Activated CD8-positive, alpha-beta memory T cell treated with anti-CD3 and anti-CD28 coated beads, Interleukin-2, amount 10 ng/mL, durations not matched to agents 7 days and 5 days (primary cell): Measurements from ENCODE around the gene SLC44A5. TPM values are rescaled to one million over a fixed set of nuclear protein-coding genes. Genes with fewer than 3 reads are reported as not detected.
"Not testable (repeated sequence)": the region's sequence is repeated elsewhere in the genome, so short reads cannot be mapped to it uniquely, and the experiment has no call there.

ENCODE experiments used
- ATAC-seq: fragments of 150-1000 bp; cut with Tn5 transposase; one replicate; pipeline ENCODE4 v1.10.0; 2021; ENCODE audit warnings: moderate library complexity
- CTCF ChIA-PET: fragments of 350-600 bp; sonication (Branson Sonifier 250); formaldehyde crosslinking; loops from one replicate; lab custom pipeline; 2021; ENCODE audit warnings: antibody characterized with exemption; lab: Charles Lee
- DNase-seq: peaks from one replicate; pipeline ENCODE4 v3.0.0-alpha.2; 2020
- H3K27ac Mint-ChIP-seq: one replicate; pipeline ENCODE4 v1.8.0; 2021; ENCODE audit warnings: mild to moderate bottlenecking, mixed read lengths
- H3K27me3 Mint-ChIP-seq: one replicate; pipeline ENCODE4 v1.8.0; 2021; ENCODE audit warnings: mixed read lengths
- H3K36me3 Mint-ChIP-seq: one replicate; pipeline ENCODE4 v1.8.0; 2021; ENCODE audit warnings: mild to moderate bottlenecking, mixed read lengths
- H3K4me1 Mint-ChIP-seq: one replicate; pipeline ENCODE4 v1.8.0; 2021; ENCODE audit warnings: mixed read lengths
- H3K4me3 Mint-ChIP-seq: one replicate; pipeline ENCODE4 v1.8.0; 2021; ENCODE audit warnings: mild to moderate bottlenecking, moderate library complexity, mixed read lengths
- H3K9me3 Mint-ChIP-seq: one replicate; pipeline ENCODE4 v1.8.0; 2022; ENCODE audit warnings: low read depth, mixed read lengths
- total RNA-seq, 2 experiments: library from RNA; stranded (reverse); gene quantifications; one replicate each; pipeline ENCODE4 v1.2.3, GENCODE V29; 2021

The SLC44A5 gene
- total RNA-seq, result under 1 TPM; 0.23 to 0.40 TPM

DNA sequence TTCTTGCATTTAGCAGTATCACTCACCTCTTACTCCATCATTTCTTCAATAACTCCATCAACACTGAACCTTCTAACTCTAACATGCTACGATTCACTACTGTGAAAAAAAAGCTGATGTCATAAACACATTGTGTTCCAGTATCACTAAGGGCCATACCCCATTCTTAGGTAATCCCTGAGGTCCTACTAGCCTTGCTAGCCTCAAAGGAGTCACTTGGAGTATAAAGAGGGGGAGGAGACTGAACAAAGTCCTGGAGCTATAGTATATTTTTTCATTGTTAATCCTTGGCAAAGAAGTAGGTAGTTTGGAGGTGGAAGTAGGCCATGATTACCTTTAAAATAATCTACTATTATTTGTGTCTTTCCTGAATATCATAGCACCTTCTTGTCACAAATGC is at the start of gene SLC44A5:
TSS of gene SLC44A5 (minus strand) at position 101 of the 400 bp plus-strand sequence. CDS start 69,667 bp downstream, outside the sequence.
- Mint-ChIP-seq H3K4me1 (peaks cover 9% of the 10 kb centered on the region), H3K27me3 (peaks cover 55% of the 10 kb centered on the region), H3K4me3 (no peak within 1 kb of the TSS), H3K9me3 (no peaks in the 10 kb centered on the region), H3K27ac (no peak within 1 kb of the TSS), H3K36me3 (no peaks in the 10 kb centered on the region)
- CTCF ChIA-PET, result no interaction called here
- no peak for ATAC-seq
- no peak for DNase-seq

DNA sequence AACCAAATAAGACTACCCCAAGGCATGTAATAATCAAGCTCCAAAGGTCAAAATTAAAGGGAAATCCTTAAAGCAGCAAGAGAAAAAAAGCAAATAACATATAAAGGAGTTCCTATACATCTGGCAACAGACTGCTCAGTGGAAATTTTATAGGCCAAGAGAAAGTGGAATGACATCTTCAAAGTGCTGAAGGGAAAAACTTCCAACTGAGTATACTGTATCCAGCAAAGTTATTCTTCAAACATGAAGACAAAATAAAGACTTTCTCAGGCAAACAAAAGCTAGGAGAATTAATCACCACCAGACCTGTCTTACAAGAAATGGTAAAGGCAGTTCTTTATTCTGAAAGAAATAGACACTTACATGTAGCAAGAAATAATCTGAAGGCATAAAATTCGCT is 45.0 kb upstream of the SLC44A5 start:
- H3K9me3 Mint-ChIP-seq, result no peaks in the 10 kb centered on the region
- DNase-seq, result no peak
- no peaks in the 10 kb centered on the region for H3K4me1 Mint-ChIP-seq
- H3K27me3 Mint-ChIP-seq, result peaks cover 8% of the 10 kb centered on the region
- no peaks in the 10 kb centered on the region for H3K36me3 Mint-ChIP-seq
- no peak for ATAC-seq
- CTCF ChIA-PET, result no interaction called here
- no peak overlapping the region for H3K4me3 Mint-ChIP-seq
- H3K27ac Mint-ChIP-seq, result no peak overlapping the region

DNA sequence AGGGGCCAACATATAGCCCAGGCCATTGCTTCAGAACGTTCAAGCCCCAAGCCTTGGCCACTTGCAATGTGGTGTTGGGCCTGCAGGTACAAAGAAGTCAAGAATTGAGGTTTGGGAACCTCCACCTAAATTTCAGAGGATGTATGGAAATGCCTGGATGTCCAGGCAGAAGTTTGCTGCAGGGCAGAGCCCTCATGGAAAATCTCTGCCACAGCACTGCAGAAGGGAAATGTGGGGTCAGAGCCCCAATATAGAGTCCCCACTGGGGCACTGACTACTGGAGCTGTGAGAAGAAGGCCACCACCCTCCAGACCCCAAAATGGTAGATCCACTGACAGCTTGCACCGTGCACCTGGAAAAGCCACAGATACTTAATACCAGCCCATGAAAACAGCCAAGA is 36.3 kb upstream of the SLC44A5 start:
- DNase-seq, H3K36me3 Mint-ChIP-seq, ATAC-seq, H3K4me1 Mint-ChIP-seq, H3K27me3 Mint-ChIP-seq, H3K9me3 Mint-ChIP-seq, CTCF ChIA-PET, H3K27ac Mint-ChIP-seq, H3K4me3 Mint-ChIP-seq: not testable (repeated sequence)

DNA sequence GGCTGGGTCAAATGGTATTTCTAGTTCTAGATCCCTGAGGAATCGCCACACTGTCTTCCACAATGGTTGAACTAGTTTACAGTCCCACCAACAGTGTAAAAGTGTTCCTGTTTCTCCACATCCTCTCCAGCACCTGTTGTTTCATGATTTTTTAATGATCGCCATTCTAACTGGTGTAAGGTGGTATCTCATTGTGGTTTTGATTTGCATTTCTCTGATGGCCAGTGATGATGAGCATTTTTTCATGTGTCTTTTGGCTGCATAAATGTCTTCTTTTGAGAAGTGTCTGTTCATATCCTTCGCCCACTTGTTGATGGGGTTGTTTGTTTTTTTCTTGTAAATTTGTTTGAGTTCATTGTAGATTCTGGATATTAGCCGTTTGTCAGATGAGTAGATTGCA is 34.2 kb upstream of the SLC44A5 start:
- H3K36me3 Mint-ChIP-seq, H3K4me3 Mint-ChIP-seq, ATAC-seq, DNase-seq, H3K9me3 Mint-ChIP-seq, H3K27ac Mint-ChIP-seq, H3K4me1 Mint-ChIP-seq, H3K27me3 Mint-ChIP-seq, CTCF ChIA-PET: not testable (repeated sequence)

DNA sequence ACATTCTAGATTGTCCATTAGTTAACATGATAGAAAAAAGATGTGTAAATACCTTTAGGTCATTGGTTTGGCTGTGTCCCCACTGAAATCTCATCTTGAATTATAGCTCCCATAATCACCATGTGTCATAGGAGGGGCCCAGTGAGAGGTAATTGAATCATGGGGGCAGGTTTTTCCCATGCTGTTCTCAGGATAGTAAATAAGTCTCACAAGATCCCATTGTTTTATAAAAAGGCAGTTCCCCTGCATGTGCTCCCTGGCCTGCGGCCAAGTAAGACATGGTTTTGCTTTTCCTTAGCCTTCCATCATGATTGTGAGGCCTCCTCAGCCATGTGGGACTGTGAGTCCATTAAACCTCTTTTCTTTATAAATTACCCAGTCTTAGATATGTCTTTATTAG is 32.5 kb upstream of the SLC44A5 start:
- DNase-seq (no peak), ATAC-seq (no peak)
- Mint-ChIP-seq H3K27ac (no peak overlapping the region), H3K9me3 (no peaks in the 10 kb centered on the region), H3K27me3 (peaks cover 6% of the 10 kb centered on the region), H3K4me1 (no peaks in the 10 kb centered on the region), H3K36me3 (no peaks in the 10 kb centered on the region), H3K4me3 (no peak overlapping the region)
- CTCF ChIA-PET, result no interaction called here

DNA sequence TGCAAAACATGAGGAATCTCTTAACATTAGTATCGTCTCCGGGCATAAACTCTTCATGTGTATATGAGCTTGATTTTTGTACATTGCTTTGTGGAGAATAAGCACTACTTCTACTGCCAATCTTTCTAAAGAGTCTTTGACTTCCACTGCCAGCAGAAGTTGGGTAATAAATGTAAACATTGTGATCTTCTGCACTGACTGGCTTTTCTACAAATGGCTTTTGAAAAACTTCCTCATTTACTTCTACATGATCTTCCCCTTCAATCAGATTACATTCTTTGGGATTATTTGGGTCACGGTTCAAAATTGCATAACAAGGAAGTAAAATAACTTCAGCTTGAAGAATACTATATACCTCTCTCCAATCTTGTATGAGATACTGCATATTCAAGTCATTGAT is 30.4 kb upstream of the SLC44A5 start:
- CTCF ChIA-PET, result no interaction called here
- ATAC-seq (no peak), DNase-seq (no peak)
- no peak overlapping the region for H3K27ac Mint-ChIP-seq
- H3K4me1 Mint-ChIP-seq, result no peaks in the 10 kb centered on the region
- no peak overlapping the region for H3K4me3 Mint-ChIP-seq
- peaks cover 6% of the 10 kb centered on the region for H3K27me3 Mint-ChIP-seq
- no peaks in the 10 kb centered on the region for H3K36me3 Mint-ChIP-seq
- H3K9me3 Mint-ChIP-seq, result no peaks in the 10 kb centered on the region

DNA sequence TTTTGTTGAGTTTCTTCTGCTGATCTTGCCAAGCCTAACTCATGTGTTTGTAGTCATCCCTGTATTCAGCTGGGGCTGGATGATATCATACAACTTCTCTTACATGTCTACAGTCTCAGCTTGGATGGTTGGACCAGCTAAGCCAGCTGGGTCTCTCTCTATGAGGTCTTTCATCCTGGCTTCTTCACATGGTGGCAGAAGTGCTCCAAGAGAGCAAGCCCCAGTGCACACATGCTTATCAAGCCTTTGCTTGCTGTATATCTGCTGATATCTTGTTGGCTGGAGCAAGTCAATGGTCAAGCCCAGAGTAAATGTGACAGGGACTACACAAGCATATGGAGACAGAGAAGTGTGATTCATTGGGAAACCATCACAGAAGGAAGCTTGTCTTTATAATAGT is 29.2 kb upstream of the SLC44A5 start:
- CTCF ChIA-PET, result no interaction called here
- Mint-ChIP-seq H3K27me3 (peaks cover 6% of the 10 kb centered on the region), H3K4me1 (no peaks in the 10 kb centered on the region), H3K4me3 (no peak overlapping the region), H3K27ac (no peak overlapping the region), H3K9me3 (no peaks in the 10 kb centered on the region), H3K36me3 (no peaks in the 10 kb centered on the region)
- DNase-seq, result no peak
- no peak for ATAC-seq

DNA sequence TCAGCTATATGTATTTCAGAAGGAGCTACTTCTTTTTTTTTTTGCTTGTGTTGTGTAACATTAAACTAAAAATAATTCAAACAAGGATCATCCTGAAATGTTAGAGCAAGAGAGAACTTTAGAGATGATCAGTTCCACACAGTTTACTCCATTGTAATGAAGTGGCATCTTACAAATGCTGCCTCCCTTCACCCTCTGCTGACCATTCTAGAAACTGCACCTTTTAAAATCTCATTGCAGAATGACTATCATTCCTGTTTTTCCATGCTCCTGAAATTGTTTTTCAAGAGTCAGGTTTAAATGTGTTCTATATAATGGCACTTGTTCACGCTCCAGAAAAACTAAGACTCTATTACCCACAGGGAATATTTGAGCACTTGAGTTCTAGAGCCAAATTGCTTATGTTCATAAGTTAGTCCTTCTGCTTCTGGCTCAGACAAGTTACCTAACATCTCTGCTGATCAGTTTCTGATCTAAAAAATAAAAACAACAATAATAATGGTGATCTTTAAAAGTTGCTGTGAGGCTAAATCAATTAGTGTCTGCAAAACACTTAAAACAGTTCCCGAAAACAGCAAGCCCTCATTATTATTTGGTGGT is 21.5 kb upstream of the SLC44A5 start:
- Mint-ChIP-seq H3K4me3 (no peak overlapping the region), H3K4me1 (no peaks in the 10 kb centered on the region), H3K27me3 (peaks cover 17% of the 10 kb centered on the region), H3K36me3 (no peaks in the 10 kb centered on the region), H3K27ac (no peak overlapping the region), H3K9me3 (no peaks in the 10 kb centered on the region)
- ATAC-seq (no peak), DNase-seq (no peak)
- CTCF ChIA-PET, result interaction anchor here (0.8 to 1.1 kb wide), 2 partner anchors 18 to 866 kb away, joined by 3 read pairs; no protein-coding TSS in a partner anchor

DNA sequence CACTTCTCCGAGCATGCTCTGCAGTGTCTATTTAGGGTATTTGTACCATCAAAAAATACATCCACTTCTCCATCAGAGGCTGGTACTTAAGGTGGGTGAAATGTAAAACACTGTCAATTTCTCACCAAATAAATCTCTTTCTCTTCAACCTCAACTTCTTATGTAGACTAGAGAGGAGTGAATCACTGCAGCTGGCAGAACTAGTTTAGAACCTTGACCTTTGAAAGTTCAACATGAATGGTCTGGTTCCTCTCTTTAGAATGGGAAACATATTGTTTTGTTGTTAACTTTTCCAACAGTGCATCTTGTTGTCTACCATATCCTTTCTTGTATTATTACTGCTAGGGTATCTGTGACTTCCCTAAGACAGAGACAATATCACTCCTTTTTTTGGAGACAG is 20.1 kb upstream of the SLC44A5 start:
- Mint-ChIP-seq H3K4me1 (peaks cover under 1% of the 10 kb centered on the region), H3K27ac (no peak overlapping the region), H3K27me3 (peaks cover 19% of the 10 kb centered on the region), H3K9me3 (no peaks in the 10 kb centered on the region), H3K4me3 (no peak overlapping the region), H3K36me3 (no peaks in the 10 kb centered on the region)
- CTCF ChIA-PET, result no interaction called here
- ATAC-seq, result no peak
- no peak for DNase-seq

DNA sequence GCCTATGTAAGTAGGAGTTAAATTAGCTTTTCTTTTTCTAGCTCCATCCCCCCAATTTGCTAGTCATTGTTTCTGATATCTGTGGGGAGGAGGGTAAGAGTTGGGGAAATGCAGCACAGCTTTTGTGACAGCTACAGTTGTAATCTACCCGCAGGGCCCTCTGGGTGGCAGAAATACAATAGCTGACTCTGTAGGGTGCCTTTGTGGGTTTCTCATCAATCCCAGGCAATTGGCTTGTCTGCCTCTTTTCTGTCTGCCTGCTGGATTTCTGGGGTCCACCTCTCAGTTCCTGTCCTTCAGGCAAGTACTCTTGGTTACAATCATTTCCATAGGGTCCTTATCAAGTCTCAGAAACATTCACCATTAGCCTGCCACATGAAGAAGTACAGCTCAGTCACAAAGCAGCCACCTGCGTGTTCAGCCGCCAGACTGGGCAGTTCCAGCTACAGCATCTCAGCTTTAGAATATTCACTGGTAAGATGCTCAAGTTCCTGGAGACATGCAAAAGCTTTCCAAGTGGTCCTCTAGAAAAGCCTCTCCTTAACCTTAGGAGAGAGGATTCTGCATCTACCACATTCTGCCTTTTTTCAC is 19.2 kb upstream of the SLC44A5 start:
- H3K4me1 Mint-ChIP-seq, result peaks cover 4% of the 10 kb centered on the region
- no peaks in the 10 kb centered on the region for H3K9me3 Mint-ChIP-seq
- no peak overlapping the region for H3K4me3 Mint-ChIP-seq
- CTCF ChIA-PET, result interaction anchor here (1.6 kb wide), 1 partner anchor 364 kb away, joined by 5 read pairs; no protein-coding TSS in a partner anchor
- no peak for ATAC-seq
- peaks cover 24% of the 10 kb centered on the region for H3K27me3 Mint-ChIP-seq
- H3K36me3 Mint-ChIP-seq, result no peaks in the 10 kb centered on the region
- DNase-seq, result no peak
- no peak overlapping the region for H3K27ac Mint-ChIP-seq

DNA sequence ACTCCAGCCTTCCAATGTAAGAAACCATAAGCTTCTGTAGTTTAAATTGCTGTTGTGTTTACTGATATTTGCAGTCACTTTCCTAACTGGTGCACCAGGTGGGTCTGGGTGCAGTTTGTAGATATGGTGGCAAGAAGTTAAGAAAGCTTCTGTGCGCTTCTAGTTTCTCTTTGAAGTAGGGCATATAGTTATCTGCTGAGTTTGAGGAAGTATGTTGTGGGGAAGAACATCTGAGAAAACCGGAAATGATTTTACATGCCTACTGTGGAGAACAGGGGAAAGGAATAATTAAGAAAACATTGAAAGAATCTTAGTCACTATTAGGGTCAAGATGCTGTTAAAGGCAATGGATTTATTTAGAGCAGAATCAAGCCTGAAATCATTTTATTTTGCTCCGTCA is 14.9 kb upstream of the SLC44A5 start:
- Mint-ChIP-seq H3K27ac (no peak overlapping the region), H3K4me1 (peaks cover 4% of the 10 kb centered on the region), H3K36me3 (no peaks in the 10 kb centered on the region), H3K9me3 (no peaks in the 10 kb centered on the region), H3K27me3 (peaks cover 29% of the 10 kb centered on the region), H3K4me3 (no peak overlapping the region)
- DNase-seq, result no peak
- ATAC-seq, result no peak
- CTCF ChIA-PET, result no interaction called here

DNA sequence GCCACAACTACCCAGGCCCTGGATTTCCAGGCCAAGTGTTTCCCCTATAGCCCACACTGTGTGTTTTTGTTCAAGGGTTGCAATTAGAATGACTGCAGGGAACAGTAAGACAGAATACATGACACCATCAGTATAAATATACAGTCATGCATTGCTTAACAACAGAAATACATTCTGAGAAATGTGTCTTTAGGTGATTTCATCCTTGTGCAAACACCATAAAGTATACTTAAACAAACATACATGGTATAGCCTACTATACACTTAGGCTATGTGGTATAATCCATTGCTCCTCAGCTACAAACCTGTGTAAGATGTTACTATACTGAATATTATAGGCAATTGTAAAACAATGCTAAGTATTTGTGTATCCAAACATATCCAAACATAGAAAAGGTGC is 7.5 kb upstream of the SLC44A5 start:
- H3K9me3 Mint-ChIP-seq, result no peaks in the 10 kb centered on the region
- DNase-seq (no peak), ATAC-seq (no peak)
- peaks cover 14% of the 10 kb centered on the region for H3K4me1 Mint-ChIP-seq
- peaks cover 2% of the 10 kb centered on the region for H3K36me3 Mint-ChIP-seq
- no peak overlapping the region for H3K27ac Mint-ChIP-seq
- CTCF ChIA-PET, result no interaction called here
- no peak overlapping the region for H3K4me3 Mint-ChIP-seq
- peaks cover 65% of the 10 kb centered on the region for H3K27me3 Mint-ChIP-seq

DNA sequence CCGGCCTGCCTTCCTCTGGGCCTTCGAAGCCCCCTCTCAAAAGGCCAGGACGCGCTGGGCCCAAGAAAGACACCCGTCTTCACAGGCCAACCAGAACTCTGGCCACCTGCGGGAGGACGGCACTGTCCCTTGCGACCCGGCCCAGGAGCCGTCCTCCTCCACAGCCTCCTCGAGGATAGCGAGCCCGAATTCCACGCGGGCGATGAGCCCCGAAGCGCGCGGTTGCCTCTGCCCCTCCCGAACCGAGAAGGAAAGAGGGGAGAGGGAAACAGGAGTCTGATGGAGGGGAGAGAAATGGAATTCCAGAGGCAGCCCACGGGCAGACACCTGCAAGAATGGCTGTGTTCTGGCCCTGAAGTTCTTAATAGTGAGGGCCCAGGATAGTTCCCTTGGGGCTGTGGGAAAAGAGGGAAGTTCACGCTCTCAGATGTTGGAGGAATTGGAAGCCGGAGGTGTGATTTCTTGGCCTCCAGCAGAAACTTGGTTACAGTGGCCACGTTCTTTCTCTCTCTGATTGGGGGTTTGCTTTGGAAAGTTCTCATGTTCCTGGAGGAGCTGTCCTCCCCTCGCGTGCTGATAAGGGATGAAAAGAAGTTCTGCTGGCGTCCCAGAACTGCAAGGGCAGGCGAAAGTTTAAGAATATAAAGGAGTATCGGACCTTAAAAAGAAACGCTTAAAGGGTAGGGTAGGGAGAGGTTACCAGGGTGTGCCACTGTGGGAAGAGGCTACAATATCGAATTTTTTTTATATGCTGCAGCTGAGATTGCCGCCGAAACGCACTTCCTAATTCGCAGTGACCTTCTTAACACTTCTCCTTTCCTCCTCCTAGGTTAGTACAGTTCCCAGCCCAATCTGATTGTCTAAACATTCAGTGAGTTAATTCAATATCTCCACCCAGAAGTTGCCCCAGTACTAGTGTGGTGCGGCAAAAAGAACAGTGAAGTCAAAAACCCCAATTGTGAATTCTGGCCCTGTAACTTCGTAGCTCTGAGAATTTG is 5.8 kb upstream of the SLC44A5 start:
- peak overlapping the region; percentile 6 for H3K4me3 Mint-ChIP-seq

More for the DNA sequence above, 5.8 kb upstream of the SLC44A5 start:
- peaks cover 2% of the 10 kb centered on the region for H3K36me3 Mint-ChIP-seq
- no peaks in the 10 kb centered on the region for H3K9me3 Mint-ChIP-seq
- peaks cover 74% of the 10 kb centered on the region for H3K27me3 Mint-ChIP-seq
- ATAC-seq (no peak), DNase-seq (no peak)
- CTCF ChIA-PET, result no interaction called here
- no peak overlapping the region for H3K27ac Mint-ChIP-seq
- peaks cover 14% of the 10 kb centered on the region for H3K4me1 Mint-ChIP-seq
